ENCODE results near the gene NAT8L. TPM values are rescaled to one million over a fixed set of nuclear protein-coding genes. Genes with fewer than 3 reads are reported as not detected.

NAT8L gene
- polyA plus RNA-seq, 1 donor (not counting 4 experiments of a cell fraction or from before 2014, with no cell fraction given) = 0.01 TPM

DNA sequence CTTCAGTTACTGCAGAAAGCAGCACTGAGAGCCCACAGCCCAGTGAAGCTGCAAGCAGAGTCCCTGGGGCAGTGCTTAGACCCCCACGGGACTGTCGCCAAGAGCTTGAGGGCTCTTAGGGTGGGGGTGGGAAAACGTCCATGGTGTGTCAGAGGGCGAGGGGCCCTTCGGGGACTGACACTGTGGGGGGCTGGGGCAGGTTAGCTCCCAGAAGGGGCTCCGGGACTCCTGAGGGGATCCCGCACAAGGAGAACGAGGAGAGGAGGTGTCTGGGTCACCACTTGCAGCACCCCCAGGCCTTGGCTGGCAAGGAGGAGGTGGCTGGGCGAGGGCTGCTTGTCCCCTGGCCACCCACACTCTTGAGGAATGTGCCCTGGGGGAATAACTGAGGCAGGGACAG lies 20.8 kb downstream of the NAT8L start:
- dilution Hi-C loops (cut with MboI; ENCODE audit: extremely low pct_ligation_motif_present, low sequenced_read_pairs) = no loop called here
- Histone ChIP-seq H3K27ac (ENCODE audit: control insufficient read depth, insufficient read depth, low read length) (no peak overlapping the region), H3K4me1 (ENCODE audit: control insufficient read depth, extremely low read depth, insufficient read depth, low read length) (no peaks in the 10 kb centered on the region), H3K4me3 (ENCODE audit: control insufficient read depth in 2 of 3, extremely low read depth in 1 of 3, insufficient read depth in 2 of 3, low read depth in 1 of 3, low read length in 3 of 3) (no peak overlapping the region), H3K4me2 (ENCODE audit: control insufficient read depth, extremely low read depth, insufficient read depth, low read depth, low read length) (no peak overlapping the region), H3K9ac (ENCODE audit: control insufficient read depth, extremely low read depth, insufficient read depth, low read length) (no peak overlapping the region), H3K27me3 (ENCODE audit: control insufficient read depth, extremely low read depth, insufficient read depth, low read length) (peaks cover 18% of the 10 kb centered on the region), H3K9me3 (ENCODE audit: control insufficient read depth, low read depth, low read length) (no peaks in the 10 kb centered on the region), H4K20me1 (ENCODE audit: control insufficient read depth, extremely low read depth, insufficient read depth, low read length) (no peaks in the 10 kb centered on the region), H2AFZ (ENCODE audit: control insufficient read depth, low read length) (no peak overlapping the region), H3K9me1 (ENCODE audit: control insufficient read depth, extremely low read depth, insufficient read depth, low read length) (no peaks in the 10 kb centered on the region), H3K79me2 (ENCODE audit: control insufficient read depth, insufficient read depth, low read length) (no peaks in the 10 kb centered on the region), H3K36me3 (ENCODE audit: control insufficient read depth in 2 of 2, extremely low read depth in 1 of 2, insufficient read depth in 2 of 2, low read length in 2 of 2) (no peaks in the 10 kb centered on the region)
- TF ChIP-seq EZH2 (IDR thresholded peaks at IDR 0.05; ENCODE audit: low read length) = no peak
- FAIRE-seq = no peak
- no peak for DNase-seq (ENCODE audit: low read depth, low spot score)

DNA sequence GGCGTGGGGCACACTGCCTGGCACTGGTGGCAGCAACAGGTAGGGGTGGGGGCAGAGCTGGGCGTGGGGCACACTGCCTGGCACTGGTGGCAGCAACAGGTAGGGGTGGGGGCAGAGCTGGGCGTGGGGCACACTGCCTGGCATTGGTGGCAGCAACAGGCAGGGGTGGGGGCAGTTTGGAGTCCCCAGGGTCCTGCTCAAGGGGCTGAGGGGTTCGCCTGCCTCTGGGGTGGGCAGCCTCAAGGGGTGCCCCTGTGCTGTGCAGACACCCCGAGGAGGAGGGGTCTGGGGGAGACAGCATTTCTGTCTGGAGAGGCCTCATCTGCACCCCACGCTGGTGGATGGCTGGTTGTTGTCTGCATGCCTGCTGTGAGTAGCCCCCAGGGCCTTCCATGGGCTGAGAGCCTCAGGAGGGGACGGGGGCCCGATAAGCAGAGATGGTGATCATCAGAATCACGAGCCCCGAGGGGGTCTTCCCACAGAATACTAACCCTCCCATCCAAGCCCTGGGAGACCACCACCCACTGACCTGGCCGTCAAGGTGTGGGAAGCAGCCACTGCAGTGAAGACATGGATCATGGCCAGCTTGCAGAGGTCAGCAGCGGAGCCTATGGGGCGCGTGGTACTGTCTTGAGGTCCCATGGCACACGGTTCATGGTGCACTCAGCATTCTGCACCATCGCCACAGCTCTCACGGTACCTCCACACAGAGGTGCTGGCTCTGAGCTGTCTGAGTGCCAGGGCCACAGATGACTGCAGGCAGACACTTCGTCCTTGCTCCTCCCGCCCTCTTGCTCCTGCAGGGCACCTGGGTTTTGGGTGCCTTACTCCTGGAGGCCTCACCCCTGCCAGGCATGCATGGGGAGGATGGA lies 21.5 kb downstream of the NAT8L start:
- H4K20me1 ChIP-seq (ENCODE audit: control insufficient read depth, extremely low read depth, insufficient read depth, low read length) = no peaks in the 10 kb centered on the region
- no peak for FAIRE-seq

More for the DNA sequence above, 21.5 kb downstream of the NAT8L start:
- Histone ChIP-seq H3K9me3 (ENCODE audit: control insufficient read depth, low read depth, low read length) (no peaks in the 10 kb centered on the region), H3K27ac (ENCODE audit: control insufficient read depth, insufficient read depth, low read length) (no peak overlapping the region), H3K4me1 (ENCODE audit: control insufficient read depth, extremely low read depth, insufficient read depth, low read length) (no peaks in the 10 kb centered on the region), H2AFZ (ENCODE audit: control insufficient read depth, low read length) (no peak overlapping the region), H3K4me3 (ENCODE audit: control insufficient read depth in 2 of 3, extremely low read depth in 1 of 3, insufficient read depth in 2 of 3, low read depth in 1 of 3, low read length in 3 of 3) (no peak overlapping the region), H3K4me2 (ENCODE audit: control insufficient read depth, extremely low read depth, insufficient read depth, low read depth, low read length) (no peak overlapping the region), H3K36me3 (ENCODE audit: control insufficient read depth in 2 of 2, extremely low read depth in 1 of 2, insufficient read depth in 2 of 2, low read length in 2 of 2) (no peaks in the 10 kb centered on the region), H3K27me3 (ENCODE audit: control insufficient read depth, extremely low read depth, insufficient read depth, low read length) (peaks cover 14% of the 10 kb centered on the region), H3K79me2 (ENCODE audit: control insufficient read depth, insufficient read depth, low read length) (no peaks in the 10 kb centered on the region), H3K9me1 (ENCODE audit: control insufficient read depth, extremely low read depth, insufficient read depth, low read length) (no peaks in the 10 kb centered on the region), H3K9ac (ENCODE audit: control insufficient read depth, extremely low read depth, insufficient read depth, low read length) (no peak overlapping the region)
- dilution Hi-C loops (cut with MboI; ENCODE audit: extremely low pct_ligation_motif_present, low sequenced_read_pairs) = no loop called here
- DNase-seq (ENCODE audit: low read depth, low spot score) = no peak
- TF ChIP-seq, protein P1, sequence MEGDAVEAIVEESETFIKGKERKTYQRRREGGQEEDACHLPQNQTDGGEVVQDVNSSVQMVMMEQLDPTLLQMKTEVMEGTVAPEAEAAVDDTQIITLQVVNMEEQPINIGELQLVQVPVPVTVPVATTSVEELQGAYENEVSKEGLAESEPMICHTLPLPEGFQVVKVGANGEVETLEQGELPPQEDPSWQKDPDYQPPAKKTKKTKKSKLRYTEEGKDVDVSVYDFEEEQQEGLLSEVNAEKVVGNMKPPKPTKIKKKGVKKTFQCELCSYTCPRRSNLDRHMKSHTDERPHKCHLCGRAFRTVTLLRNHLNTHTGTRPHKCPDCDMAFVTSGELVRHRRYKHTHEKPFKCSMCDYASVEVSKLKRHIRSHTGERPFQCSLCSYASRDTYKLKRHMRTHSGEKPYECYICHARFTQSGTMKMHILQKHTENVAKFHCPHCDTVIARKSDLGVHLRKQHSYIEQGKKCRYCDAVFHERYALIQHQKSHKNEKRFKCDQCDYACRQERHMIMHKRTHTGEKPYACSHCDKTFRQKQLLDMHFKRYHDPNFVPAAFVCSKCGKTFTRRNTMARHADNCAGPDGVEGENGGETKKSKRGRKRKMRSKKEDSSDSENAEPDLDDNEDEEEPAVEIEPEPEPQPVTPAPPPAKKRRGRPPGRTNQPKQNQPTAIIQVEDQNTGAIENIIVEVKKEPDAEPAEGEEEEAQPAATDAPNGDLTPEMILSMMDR (optimal IDR thresholded peaks at IDR 0.05 in 1 of 3, IDR thresholded peaks at IDR 0.05 in 1 of 3, conservative IDR thresholded peaks at IDR 0.05 in 1 of 3; ENCODE audit: extremely low read depth in 1 of 3, insufficient read depth in 2 of 3, low read length in 3 of 3) = no peak
- no peak for TF ChIP-seq EZH2 (IDR thresholded peaks at IDR 0.05; ENCODE audit: low read length)

Measured in keratinocyte (primary cell).